NCI-H446 treated with DMSO at 0.1 percent for 48 hours (cell line): ENCODE measurements around the gene PLXNB3.
"Not testable (repeated sequence)": the region's sequence is repeated elsewhere in the genome, so short reads cannot be mapped to it uniquely, and the experiment has no call there.

Source experiments
- DNase-seq: peaks from one replicate; lab custom pipeline; 2025; lab: John Stamatoyannopoulos, UW

The PLXNB3 gene

DNA sequence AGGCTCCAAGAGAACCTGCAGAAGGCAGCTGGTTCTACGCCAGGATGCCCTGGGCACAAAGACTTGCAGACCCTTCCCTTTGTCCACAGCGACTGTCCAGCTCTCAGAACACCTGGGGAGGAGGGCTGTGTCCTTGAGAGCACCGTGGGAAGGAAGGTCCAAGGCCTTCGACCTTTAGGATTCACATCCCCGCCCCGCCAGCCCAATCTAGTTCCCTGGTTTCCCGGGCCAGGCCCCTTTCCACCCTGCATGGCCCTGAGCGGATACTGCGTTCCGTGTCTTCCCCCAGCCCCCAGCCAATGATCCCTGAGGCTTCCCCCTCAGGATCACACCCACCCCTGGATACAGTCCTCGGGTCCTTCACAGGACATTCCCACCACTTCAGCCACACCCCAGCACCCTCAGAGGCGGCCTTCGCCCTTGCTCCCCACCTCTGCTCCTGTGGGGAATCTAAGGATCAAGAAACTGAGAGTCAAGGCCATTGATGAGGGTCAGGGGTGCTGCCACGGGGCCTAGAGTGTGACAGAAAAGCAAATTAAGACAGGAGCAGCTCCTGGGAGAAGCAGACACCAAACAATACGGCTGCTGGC lies 30.3 kb upstream of the PLXNB3 start:
- DNase-seq: no peak

DNA sequence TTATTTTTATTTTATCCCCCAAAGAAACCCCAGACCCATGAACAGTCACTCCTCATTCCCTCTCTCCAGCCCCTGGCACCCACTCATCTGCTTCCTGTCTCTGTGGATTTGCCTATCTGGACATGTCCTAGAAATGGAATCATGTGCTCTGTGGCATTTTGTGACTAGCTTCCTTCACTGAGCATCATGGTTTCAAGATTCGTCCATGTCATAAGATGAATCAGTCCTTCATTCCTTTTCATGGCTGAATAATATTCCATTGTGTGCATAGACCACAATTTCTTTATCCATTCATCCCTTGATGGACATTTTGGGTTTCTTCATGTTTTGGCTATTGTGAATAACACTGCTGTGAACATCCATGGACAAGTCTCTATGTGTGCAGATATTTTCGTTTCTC lies 29.2 kb upstream of the PLXNB3 start:
- no peak for DNase-seq

DNA sequence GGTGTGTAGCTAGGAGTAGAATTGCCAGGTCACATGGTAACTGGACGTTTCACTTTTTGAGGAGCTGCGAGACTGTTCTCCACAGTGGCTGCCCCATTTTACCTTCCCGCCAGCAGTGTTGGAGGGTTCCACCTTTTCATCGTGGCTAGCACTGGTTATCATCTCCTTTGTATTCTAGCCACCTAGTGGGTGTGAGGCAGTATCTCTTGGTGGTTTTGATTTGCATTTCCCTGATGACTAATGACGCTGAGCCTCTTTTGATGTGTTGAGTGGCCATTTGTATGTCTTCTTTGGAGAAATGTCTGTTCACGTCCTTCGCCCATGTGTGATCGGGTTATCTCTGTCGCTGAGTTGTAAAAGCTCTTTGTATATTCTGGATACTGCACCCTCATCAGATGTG lies 28.8 kb upstream of the PLXNB3 start:
- DNase-seq: no peak

DNA sequence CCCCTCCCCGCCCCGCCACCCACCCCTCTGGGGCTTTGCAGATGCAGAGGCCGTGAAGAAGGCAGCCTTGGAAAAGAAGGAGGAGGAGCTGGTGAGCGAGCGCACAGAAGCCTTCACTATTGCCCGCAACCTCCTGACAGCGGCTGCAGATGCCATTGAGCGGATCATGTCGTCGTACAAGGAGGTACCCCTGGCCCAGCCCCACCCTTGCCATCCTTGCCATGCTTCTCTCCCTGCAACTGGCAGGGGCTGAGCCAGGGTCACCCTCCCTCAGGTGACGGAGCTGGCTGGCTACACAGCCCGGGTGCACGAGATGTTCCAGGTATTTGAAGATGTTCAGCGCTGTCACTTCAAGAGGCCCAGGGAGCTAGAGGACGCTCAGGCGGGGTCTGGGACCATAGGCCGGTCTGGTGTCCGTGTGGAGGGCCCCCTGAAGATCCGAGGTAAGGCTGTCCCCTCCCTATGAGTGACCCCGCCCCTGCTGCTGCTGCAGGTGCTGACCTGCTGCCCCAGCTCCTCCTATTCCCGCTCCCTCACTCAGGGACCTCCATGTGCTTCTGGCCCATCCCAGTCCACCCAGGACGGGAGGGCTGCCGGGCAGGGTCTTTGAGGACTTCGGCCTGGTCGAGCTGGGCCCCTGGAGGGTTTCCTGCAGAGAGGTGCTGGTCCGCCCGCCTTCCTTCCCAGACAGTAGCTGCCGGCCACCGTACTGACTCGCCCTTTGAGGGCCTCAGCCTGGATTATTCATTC lies 27.8 kb upstream of the PLXNB3 start:
- no peak for DNase-seq

DNA sequence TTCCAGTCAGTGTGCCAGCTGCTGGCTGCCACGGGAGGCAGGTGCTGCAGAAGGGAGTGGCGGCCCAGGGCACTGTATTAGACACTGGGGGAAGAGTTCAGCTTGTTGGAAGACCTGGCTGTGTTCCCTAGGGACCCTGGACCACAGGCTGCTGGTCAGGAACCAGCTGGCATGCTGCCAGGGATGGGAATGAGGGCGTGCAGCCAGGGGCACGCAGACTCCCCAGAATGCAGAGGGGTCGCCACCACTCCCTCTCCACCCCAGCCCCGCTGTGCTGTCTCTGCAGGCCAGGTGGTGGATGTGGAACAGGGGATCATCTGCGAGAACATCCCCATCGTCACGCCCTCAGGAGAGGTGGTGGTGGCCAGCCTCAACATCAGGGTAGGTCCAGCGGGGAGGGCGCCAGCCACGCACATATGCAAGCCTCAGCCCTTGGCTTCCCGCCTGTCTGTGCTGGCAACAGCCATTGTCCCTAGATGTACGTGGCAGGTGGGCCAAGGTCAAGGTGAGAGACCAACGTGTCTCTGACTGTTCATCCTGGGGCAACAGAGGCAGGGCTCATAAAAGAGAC lies 27.1 kb upstream of the PLXNB3 start:
- no peak for DNase-seq

DNA sequence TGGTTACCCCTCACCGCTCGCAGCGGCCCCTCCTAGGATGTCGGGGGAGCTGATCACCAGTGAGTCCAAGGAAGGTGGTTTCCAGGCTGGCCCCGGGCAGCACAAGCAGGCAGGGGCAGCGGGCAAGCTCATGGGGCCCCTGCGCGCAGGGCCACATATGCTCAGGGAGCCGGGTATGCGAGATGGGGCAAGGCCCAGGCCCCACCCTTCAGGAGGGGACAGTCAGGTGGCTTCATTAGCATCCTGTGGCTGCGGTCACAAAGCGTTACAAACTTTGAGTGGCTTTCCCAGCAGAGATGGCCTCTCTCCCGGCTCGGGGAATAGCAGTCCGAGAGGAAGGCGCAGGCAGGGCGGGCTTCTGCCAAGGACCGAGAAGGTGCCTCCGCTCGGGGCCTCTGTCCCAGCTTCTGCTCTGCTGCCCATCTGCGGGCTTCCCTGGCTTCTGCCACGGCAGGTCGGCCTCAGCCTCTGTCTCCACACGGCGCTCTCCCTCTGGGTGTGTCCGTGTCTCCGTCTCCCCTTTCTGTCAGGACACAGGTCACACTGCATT lies 25.9 kb upstream of the PLXNB3 start:
- no peak for DNase-seq

DNA sequence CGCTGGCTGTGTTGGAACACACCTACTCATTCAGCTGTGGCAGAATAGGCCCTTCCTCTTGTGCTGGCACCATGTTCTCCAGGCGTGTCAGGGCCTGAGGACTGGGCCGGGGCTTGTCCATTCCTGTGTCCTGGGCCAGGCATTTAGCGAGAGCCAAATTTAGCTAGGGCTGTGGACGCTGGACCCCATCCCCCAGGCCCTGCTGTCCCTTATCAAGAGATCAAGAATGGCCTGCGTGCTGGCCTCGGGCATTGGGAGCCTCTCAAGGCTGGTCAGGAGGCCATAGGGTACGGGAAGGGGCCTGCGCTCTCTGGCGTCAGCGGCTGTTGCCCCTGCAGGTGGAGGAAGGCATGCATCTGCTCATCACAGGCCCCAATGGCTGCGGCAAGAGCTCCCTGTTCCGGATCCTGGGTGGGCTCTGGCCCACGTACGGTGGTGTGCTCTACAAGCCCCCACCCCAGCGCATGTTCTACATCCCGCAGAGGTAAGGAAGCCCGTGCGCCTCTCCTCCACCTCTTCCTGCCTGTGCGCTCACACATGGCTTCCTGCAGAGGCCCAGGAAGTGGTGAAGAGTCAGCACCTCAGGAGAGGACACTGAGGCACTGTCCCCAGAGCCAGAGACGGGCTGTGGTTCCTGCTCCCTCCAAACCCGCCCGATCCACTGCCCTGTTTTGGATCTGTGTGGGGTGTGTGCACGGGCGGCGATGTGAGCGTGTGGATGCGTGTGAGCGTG lies 24.1 kb upstream of the PLXNB3 start:
- no peak for DNase-seq

DNA sequence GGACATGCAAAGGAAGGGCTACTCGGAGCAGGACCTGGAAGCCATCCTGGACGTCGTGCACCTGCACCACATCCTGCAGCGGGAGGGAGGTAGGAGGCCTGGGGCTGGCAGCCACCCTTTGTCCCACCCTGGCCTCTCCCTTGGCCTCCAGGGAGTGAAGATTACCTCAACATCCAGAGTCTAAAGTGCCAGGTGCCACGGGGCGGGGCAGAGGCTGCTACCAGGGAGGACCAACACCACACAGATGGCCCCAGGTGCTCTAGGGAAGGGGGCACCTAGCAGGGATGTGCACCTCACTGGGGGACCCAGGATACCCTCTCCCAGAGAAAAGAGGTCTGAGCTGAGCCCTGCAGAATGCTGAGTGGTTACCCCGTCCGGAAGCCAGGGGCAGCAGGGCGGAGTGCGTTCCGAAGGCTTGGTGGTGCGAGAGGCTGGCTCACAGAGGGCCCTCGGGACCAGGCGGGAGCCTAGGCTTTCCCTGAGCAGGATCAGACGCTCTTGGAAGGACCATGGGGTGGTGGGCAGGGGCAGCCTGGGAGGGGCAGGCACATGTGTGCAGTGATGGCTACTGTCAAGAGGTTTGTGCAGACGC lies 23.3 kb upstream of the PLXNB3 start:
- DNase-seq: no peak

DNA sequence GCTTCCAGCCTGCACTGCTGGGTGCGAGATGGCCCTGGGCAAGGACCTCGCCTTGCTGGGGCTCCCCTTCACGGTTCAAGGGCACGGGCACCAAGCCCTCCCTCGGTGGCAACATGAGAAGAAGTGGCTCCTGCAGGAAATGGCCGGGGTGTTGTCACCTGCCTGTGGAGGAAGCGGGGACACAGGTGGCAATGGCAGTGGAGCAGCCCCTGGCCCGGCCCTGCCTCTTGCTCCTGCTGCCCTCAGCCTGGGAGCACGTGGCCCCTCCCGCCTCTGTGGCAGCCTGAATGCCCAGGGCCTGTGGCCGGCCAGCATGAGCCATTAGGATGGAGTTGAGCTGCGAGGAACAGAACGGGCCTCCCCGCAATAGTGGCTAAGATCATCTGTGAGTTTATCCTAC lies 22.6 kb upstream of the PLXNB3 start:
- no peak for DNase-seq

DNA sequence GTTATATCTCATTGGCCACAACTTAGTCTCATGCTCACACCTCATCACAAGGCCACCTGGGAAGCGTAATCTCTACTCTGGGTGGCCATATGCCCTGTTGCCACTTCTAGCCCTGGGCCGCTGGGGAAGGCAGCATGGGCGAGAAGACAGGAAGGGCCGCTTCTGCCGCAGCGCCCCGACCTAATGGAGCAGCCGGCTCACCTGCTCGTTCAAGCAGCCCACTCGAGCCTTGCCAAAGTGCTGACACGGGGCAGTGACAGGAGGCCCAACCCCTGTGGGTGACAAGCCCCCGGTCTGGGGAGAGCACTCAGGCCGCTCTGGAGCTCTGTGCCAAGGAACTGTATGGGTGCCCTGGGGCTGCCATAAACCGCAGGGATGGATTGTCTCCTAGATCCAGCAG lies 21.9 kb upstream of the PLXNB3 start:
- not testable (repeated sequence) for DNase-seq

DNA sequence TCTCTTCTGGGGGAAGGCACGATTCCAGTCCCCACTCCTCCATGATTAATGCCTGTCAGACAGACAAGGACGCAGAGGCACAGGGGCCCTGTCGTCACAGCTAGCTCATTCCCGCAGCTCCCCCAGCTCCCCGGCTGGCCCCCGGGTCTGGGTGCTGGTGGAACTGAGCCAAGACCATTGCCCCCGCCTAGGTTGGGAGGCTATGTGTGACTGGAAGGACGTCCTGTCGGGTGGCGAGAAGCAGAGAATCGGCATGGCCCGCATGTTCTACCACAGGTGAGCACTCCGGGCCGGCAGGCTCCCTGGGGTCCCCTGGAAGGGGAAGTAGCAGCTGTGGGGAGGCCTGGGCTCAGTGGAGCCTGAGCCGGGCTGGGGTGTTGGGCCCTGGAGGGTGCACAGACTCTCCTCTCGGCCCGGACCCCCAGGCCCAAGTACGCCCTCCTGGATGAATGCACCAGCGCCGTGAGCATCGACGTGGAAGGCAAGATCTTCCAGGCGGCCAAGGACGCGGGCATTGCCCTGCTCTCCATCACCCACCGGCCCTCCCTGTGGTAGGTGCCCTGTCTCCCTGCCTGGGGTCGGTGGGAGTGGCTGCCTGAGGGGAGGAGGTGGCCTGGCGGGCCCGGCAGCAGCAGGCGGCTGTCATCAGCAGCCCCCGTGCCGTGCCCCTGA lies 21.1 kb upstream of the PLXNB3 start:
- not testable (repeated sequence) for DNase-seq

DNA sequence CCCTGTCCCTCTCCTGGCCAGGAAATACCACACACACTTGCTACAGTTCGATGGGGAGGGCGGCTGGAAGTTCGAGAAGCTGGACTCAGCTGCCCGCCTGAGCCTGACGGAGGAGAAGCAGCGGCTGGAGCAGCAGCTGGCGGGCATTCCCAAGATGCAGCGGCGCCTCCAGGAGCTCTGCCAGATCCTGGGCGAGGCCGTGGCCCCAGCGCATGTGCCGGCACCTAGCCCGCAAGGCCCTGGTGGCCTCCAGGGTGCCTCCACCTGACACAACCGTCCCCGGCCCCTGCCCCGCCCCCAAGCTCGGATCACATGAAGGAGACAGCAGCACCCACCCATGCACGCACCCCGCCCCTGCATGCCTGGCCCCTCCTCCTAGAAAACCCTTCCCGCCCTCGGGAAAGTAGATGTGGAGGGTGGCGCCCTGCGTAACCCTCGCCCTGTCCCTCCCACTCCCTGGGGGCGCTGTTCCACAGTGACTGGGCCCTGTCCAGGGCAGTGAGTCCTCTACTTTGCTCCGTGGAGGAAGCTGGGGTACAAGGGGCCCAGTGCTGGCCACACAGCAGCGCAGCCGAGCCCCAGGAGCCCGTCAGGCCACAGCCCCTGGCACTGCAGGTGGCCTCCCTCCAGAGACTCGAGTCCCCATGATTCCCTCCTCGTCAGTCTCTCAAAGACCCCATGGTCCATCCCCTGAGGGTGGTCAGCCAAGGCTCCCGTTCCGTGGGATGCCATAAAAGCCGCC lies 20.4 kb upstream of the PLXNB3 start:
- DNase-seq: not testable (repeated sequence)

DNA sequence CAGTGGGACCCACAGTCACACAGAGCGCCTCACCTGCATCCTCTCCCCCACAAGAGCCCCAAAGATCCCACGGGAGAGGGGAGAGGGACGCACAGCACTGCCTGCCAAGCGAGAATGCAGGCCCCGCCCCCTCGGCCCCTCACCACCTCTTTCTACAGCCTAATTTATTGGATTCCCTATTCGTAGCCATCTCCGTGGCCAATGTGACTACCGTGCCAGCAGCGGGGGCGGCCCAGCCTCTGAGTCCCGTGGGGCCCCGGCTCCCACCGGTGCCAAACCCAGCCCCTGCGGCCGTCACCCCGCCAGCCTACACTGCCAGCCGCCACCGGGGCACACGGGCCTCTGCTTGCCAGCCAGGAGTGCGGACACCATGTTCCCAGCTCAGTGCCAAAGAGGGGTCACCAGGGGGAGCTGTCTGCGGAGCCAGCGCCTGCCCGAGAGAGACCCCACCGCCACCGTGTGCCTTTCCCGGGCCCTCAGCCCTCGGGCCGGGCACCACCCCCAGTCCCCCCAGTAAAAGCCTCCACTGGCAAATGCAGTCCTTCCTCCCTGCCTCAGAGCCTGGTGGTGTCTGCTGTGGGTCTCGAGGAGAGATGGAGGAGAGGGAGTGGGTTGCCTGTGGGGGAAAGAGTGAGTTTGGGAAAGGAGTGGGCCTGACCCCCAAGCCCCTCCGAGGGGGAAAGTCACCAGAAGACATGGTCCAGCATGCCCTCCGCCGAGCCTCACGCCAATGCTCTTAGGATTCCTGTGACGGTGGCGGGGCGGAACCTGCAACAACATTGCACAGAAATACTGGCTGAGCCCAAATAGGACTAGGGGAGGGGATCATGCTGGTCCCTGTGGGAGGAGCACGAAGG lies 19.6 kb upstream of the PLXNB3 start:
- no peak for DNase-seq

DNA sequence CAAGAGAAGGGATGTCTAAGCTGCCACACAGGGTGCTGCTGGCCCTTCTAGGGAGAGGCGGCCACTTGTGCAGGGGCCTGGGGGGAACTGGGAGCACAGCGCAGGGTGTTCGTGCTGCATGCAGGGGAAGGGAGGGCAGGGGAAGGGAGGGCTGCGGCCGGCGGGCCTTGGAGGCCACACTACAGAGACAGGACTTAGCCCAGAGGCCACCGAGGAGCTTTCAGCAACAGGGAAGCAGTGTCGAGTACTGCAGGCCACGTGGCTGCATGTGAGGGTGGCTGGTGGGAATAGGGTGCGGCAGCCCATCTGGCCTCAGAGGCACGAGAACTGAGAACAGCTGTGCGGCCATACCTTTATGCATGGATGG lies 19.0 kb upstream of the PLXNB3 start:
- not testable (repeated sequence) for DNase-seq

DNA sequence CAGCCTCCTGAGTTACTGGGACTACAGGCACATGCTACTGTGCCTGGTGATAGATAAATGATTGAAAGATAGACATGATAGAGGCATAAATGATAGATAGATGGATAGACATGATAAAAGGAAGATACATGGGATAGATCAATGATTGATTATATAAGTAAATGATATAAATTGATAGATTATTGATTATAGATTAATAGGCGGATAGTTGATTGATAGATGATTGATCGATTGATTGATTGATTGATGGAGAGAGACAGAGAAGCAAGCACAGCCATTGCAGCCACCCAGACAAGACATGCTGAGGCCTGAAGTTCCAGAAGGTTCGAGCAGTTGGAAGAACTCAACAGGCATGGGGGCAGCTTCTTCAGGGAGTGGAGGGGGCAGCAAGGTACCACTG lies 17.7 kb upstream of the PLXNB3 start:
- no peak for DNase-seq

DNA sequence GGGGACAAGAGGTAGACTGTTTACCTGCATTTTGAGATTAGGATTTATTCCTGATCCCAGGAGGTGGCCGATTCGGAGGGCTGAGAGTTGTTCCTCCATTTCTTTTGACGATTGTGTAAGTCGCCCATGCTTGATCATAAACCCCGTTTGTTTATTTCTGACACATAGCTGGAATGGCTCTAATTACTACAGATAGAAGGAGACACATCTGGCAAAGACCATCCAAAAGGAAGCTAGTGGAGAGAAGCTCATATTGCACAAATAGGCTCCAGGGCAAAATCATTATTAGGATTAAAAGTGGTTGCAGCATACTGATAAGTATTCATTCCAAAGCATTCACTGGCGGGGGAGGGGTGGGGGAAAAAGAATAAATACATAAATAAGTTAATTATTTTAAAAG lies 17.1 kb upstream of the PLXNB3 start:
- DNase-seq: not testable (repeated sequence)

DNA sequence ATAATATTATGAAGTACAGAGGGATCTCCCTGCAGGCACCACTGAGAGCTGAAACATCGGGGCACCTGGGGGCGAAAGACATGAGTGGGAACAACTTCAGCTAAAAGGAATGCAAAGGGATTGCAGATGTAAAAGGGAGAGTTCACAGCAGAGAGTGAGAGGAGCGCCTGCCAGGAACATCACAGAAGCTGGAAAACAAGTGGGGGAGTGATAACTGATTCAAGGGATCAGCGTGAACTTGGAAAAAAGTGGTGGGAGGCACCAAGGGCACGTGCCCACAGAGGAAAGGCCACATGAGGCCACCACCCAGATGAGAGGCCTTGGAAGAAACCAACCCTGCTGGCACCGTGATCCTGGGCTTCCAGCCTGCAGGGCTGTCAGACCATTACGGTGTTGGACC lies 15.0 kb upstream of the PLXNB3 start:
- not testable (repeated sequence) for DNase-seq

DNA sequence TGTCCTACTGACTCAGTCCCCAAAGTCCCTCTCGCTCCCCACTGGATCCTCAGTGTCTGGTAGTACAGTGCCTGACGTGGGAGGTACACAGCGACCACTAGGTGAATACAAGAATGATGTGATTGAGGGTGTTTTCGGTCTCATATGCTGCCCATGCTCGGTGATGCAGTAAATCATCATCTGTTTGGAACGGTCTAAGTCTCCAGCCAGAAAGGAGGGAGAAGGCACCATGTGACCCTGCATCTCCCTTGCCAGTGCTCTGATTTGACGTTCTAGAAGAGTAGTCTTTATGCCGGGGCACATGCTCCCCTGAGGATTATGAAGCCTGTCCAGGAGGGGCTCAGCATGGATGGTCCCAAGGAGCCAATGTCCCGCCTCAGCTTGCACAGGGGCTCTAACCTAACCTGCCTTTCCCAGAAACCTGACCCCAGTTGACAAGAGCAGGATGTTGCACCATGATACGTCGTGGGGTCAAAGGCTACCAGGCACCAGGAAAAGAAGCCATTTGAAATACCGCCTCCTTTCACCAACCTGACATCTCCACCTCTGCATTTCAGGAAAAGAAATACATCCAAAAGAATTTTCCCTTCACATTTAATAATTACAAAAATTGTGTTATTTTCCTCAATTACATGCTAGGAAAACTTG lies 13.8 kb upstream of the PLXNB3 start:
- no peak for DNase-seq

DNA sequence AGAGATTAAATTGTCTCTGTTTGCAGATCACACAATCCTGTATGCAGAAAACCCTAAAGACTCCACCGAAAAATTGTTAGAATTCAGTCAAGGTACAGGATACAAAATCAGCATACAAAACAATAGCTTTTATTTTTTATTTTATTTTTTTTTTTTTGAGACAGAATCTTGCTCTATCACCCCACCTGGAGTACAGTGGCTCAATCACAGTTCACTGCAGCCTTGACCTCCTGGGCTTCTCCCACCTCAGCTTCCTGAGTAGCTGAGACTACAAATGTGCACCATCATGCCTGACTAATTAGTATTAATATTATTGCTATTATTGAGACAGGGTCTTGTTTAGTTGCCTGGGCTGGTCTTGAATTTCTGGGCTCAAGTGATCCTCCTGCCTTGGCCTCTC lies 8.9 kb upstream of the PLXNB3 start:
- no peak for DNase-seq

DNA sequence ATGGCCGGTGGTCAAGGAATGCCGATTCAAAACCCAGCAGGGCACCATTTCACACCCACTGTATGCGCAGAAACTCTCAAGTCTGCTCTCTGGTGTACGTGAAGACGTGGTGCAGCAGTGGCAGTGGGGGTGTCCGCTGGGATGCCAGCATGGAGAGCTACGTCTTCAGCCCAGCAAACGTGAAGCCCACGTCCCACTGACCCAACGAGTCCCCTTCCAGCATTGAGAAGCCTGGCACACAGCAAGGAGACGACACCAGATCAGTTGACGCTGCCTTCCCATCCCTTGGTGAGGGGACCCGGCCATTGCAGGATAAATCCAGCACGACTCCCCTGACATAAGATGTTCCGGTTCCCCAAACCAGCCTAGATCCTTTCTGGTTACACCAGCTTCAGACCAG lies 2.2 kb upstream of the PLXNB3 start:
- no peak for DNase-seq
